A549 treated with AZD9567 at 1 μM for 4 hours (cell line): ENCODE data around the gene KIF4B. TPM values are rescaled to one million over a fixed set of nuclear protein-coding genes. Genes with fewer than 3 reads are reported as not detected.

Source experiments
- total RNA-seq: library from RNA; stranded (reverse); fragments of 200-300 nt; extraction: Qiagen RNA extraction; gene quantifications from 5 replicates; pipeline ENCODE4 v1.2.3, GENCODE V29; 2022; ENCODE audit not compliant: insufficient read depth

Gene KIF4B, protein sequence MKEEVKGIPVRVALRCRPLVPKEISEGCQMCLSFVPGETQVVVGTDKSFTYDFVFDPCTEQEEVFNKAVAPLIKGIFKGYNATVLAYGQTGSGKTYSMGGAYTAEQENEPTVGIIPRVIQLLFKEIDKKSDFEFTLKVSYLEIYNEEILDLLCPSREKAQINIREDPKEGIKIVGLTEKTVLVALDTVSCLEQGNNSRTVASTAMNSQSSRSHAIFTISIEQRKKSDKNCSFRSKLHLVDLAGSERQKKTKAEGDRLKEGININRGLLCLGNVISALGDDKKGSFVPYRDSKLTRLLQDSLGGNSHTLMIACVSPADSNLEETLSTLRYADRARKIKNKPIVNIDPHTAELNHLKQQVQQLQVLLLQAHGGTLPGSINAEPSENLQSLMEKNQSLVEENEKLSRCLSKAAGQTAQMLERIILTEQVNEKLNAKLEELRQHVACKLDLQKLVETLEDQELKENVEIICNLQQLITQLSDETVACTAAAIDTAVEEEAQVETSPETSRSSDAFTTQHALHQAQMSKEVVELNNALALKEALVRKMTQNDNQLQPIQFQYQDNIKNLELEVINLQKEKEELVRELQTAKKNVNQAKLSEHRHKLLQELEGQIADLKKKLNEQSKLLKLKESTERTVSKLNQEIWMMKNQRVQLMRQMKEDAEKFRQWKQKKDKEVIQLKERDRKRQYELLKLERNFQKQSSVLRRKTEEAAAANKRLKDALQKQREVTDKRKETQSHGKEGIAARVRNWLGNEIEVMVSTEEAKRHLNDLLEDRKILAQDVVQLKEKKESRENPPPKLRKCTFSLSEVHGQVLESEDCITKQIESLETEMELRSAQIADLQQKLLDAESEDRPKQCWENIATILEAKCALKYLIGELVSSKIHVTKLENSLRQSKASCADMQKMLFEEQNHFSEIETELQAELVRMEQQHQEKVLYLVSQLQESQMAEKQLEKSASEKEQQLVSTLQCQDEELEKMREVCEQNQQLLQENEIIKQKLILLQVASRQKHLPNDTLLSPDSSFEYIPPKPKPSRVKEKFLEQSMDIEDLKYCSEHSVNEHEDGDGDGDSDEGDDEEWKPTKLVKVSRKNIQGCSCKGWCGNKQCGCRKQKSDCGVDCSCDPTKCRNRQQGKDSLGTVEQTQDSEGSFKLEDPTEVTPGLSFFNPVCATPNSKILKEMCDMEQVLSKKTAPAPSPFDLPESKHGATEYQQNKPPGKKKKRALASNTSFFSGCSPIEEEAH
- total RNA-seq: 0.02 to 0.03 TPM (median 0.02 TPM) in 3 of 5 replicates, not detected in the others

DNA sequence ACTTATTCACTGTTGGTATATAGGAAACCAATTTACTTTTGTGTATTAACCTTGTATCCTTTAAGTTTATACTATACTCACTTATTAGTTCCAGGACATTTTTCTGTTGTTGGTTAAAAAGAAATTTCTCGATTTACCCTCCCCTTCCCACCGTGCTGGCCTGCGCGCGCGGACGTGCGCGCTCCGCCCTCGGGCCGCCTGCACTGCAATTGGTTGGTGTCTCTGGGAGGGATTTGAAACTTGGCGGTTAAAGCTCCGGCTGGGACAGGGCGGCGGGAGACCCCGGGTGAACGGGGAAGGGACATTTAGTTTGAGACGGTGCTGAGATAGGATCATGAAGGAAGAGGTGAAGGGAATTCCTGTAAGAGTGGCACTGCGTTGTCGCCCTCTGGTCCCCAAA is at the start of gene KIF4B:
KIF4B (plus strand) TSS at position 230 of the 400 bp plus-strand sequence; CDS start at position 335, 105 bp downstream.

Other genes with a start within 250 kb of the KIF4B start
- gene FAXDC2, start 163.2 kb upstream of the KIF4B start, total RNA-seq: 0.05 to 0.30 TPM (median 0.17 TPM) in 4 of 5 replicates, not detected in the other
- gene CNOT8, start 155.1 kb upstream of the KIF4B start, total RNA-seq: 32.4 to 52.8 TPM (median 36.3 TPM) in 5 replicates
- gene GEMIN5, start 75.5 kb upstream of the KIF4B start, total RNA-seq: 23.4 to 28.8 TPM (median 24.7 TPM) in 5 replicates
- 57.3 to 77.0 TPM (median 59.2 TPM) in 5 replicates for gene MRPL22, start 72.7 kb upstream of the KIF4B start, total RNA-seq